ENCODE data around the gene ZNF213. TPM values are rescaled to one million over a fixed set of nuclear protein-coding genes. Genes with fewer than 3 reads are reported as not detected.
A peak's percentile ranks its signal among the peaks of the same experiment; 100 is the strongest.

Gene ZNF213
- total RNA-seq, 1 experiment from 2014 or later, result 20.7 TPM

DNA sequence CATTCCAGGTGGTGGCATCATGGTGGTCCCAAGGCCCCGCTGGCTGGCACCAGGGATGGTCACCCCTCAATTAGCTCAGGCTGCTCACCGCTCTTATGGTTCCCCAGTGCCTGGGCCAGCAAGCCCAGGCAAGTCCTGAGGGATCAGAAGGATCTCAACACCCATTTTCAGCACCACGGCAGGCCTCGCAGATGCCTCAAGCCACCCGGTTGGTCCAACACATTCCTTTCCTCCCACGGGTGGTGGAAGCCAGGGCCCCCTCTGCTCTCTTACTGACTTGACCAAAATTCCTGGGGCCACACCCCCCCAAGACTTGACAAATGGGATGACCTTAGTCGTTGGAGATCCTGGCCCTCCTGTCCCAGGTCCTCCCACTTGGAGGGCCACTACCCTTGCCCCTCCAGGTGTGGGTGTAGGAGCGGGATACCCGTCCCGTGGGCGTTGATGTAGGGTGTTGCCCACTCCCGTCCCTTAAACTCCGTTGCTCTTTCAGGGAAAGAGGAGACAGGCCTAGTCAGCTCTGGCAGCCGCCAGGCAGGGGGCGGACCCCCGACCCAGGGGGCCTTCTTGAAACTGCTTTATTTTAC, 16.5 kb upstream of the ZNF213 start:
- POLR2A ChIA-PET, result interaction anchor here (1.2 kb wide), 1 partner anchor 12 kb away, joined by 3 read pairs; no protein-coding TSS in a partner anchor
- H3K27me3 Mint-ChIP-seq (ENCODE audit: insufficient read depth, unreplicated experiment), result no peaks in the 10 kb centered on the region
- DNase-seq (ENCODE audit: unreplicated experiment), result no peak
- peaks cover 37% of the 10 kb centered on the region for H3K36me3 Mint-ChIP-seq (ENCODE audit: insufficient read depth, unreplicated experiment)
- peaks cover 6% of the 10 kb centered on the region for H3K4me1 Mint-ChIP-seq (ENCODE audit: insufficient read depth, unreplicated experiment)
- peak overlapping the region; percentile 39 for H3K27ac Mint-ChIP-seq (ENCODE audit: low read depth, unreplicated experiment)
- H3K9me3 Mint-ChIP-seq (ENCODE audit: unreplicated experiment), result no peaks in the 10 kb centered on the region
- intact Hi-C loops (cut with micrococcal nuclease), result no loop called here
- H3K4me3 Mint-ChIP-seq (ENCODE audit: unreplicated experiment), result no peak overlapping the region
- CTCF ChIA-PET, result interaction anchor here (0.6 to 1.8 kb wide), 4 partner anchors 12 to 114 kb away, joined by 3 to 6 read pairs (median 4); partner anchors contain the start of gene ZNF213
- TF ChIP-seq, protein P1, sequence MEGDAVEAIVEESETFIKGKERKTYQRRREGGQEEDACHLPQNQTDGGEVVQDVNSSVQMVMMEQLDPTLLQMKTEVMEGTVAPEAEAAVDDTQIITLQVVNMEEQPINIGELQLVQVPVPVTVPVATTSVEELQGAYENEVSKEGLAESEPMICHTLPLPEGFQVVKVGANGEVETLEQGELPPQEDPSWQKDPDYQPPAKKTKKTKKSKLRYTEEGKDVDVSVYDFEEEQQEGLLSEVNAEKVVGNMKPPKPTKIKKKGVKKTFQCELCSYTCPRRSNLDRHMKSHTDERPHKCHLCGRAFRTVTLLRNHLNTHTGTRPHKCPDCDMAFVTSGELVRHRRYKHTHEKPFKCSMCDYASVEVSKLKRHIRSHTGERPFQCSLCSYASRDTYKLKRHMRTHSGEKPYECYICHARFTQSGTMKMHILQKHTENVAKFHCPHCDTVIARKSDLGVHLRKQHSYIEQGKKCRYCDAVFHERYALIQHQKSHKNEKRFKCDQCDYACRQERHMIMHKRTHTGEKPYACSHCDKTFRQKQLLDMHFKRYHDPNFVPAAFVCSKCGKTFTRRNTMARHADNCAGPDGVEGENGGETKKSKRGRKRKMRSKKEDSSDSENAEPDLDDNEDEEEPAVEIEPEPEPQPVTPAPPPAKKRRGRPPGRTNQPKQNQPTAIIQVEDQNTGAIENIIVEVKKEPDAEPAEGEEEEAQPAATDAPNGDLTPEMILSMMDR (IDR thresholded peaks at IDR 0.05; ENCODE audit: unreplicated experiment), result no peak
- BruUV-seq (replicated peaks), result no TSS peak

GRCh38 chr16:3118846-3119245, 16.0 kb upstream of the ZNF213 start:
- H3K27me3 Mint-ChIP-seq (ENCODE audit: insufficient read depth, unreplicated experiment), result no peaks in the 10 kb centered on the region
- H3K4me3 Mint-ChIP-seq (ENCODE audit: unreplicated experiment), result no peak overlapping the region
- CTCF ChIA-PET, result no interaction called here
- TF ChIP-seq, protein P1 (IDR thresholded peaks at IDR 0.05; ENCODE audit: unreplicated experiment), result no peak
- intact Hi-C loops (cut with micrococcal nuclease), result no loop called here
- BruUV-seq (replicated peaks), result no TSS peak
- no peaks in the 10 kb centered on the region for H3K9me3 Mint-ChIP-seq (ENCODE audit: unreplicated experiment)
- peak overlapping the region; percentile 39 for H3K27ac Mint-ChIP-seq (ENCODE audit: low read depth, unreplicated experiment)
- POLR2A ChIA-PET, result interaction anchor here (1.2 kb wide), 1 partner anchor 12 kb away, joined by 3 read pairs; no protein-coding TSS in a partner anchor
- DNase-seq (ENCODE audit: unreplicated experiment), result no peak
- peaks cover 38% of the 10 kb centered on the region for H3K36me3 Mint-ChIP-seq (ENCODE audit: insufficient read depth, unreplicated experiment)
- H3K4me1 Mint-ChIP-seq (ENCODE audit: insufficient read depth, unreplicated experiment), result peaks cover 11% of the 10 kb centered on the region

DNA sequence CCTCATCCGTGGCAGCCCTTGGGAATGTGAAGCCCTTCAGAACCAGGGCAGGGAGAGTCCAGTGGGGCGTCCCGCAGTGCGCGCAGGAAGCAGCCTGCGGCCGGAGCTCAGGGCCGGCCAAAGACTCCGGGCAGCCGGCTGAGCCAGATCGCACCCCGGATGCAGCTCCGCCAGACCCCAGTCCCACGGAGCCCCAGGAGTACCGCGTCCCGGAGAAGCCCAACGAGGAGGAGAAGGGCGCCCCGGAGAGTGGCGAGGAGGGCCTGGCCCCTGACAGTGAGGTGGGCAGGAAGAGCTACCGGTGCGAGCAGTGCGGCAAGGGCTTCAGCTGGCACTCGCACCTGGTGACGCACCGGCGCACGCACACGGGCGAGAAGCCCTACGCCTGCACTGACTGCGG, 15.5 kb upstream of the ZNF213 start:
- Mint-ChIP-seq H3K36me3 (ENCODE audit: insufficient read depth, unreplicated experiment) (peaks cover 42% of the 10 kb centered on the region), H3K27me3 (ENCODE audit: insufficient read depth, unreplicated experiment) (no peaks in the 10 kb centered on the region), H3K4me3 (ENCODE audit: unreplicated experiment) (no peak overlapping the region), H3K4me1 (ENCODE audit: insufficient read depth, unreplicated experiment) (peaks cover 11% of the 10 kb centered on the region), H3K9me3 (ENCODE audit: unreplicated experiment) (no peaks in the 10 kb centered on the region), H3K27ac (ENCODE audit: low read depth, unreplicated experiment) (no peak overlapping the region)
- POLR2A ChIA-PET, result interaction anchor here (0.6 kb wide), 1 partner anchor 542 kb away, joined by 3 read pairs; no protein-coding TSS in a partner anchor
- CTCF ChIA-PET, result interaction anchor here (0.7 to 1.0 kb wide), 2 partner anchors 61 to 87 kb away, joined by 3 to 4 read pairs; no protein-coding TSS in a partner anchor
- no peak for DNase-seq (ENCODE audit: unreplicated experiment)
- TF ChIP-seq, protein P1 (IDR thresholded peaks at IDR 0.05; ENCODE audit: unreplicated experiment), result no peak
- no TSS peak for BruUV-seq (replicated peaks)
- intact Hi-C loops (cut with micrococcal nuclease), result no loop called here

GRCh38 chr16:3119701-3120408, 15.0 kb upstream of the ZNF213 start:
- TF ChIP-seq, protein P1 (IDR thresholded peaks at IDR 0.05; ENCODE audit: unreplicated experiment), result no peak
- ChIA-PET CTCF (interaction anchor here (0.7 to 1.0 kb wide), 2 partner anchors 62 to 88 kb away, joined by 3 to 4 read pairs; no protein-coding TSS in a partner anchor), POLR2A (interaction anchor here (0.6 to 1.0 kb wide), 2 partner anchors 15 to 542 kb away, joined by 3 read pairs; partner anchors contain the start of gene ZNF213)
- Mint-ChIP-seq H3K9me3 (ENCODE audit: unreplicated experiment) (no peaks in the 10 kb centered on the region), H3K36me3 (ENCODE audit: insufficient read depth, unreplicated experiment) (peaks cover 41% of the 10 kb centered on the region), H3K4me1 (ENCODE audit: insufficient read depth, unreplicated experiment) (peaks cover 7% of the 10 kb centered on the region), H3K27me3 (ENCODE audit: insufficient read depth, unreplicated experiment) (no peaks in the 10 kb centered on the region), H3K27ac (ENCODE audit: low read depth, unreplicated experiment) (no peak overlapping the region), H3K4me3 (ENCODE audit: unreplicated experiment) (no peak overlapping the region)
- intact Hi-C loops (cut with micrococcal nuclease), result no loop called here
- DNase-seq (ENCODE audit: unreplicated experiment), result no peak
- BruUV-seq (replicated peaks), result no TSS peak
